ENCODE results near the gene ARCN1. TPM values are rescaled to one million over a fixed set of nuclear protein-coding genes. Genes with fewer than 3 reads are reported as not detected.
"Not testable (repeated sequence)": the region's sequence is repeated elsewhere in the genome, so short reads cannot be mapped to it uniquely, and the experiment has no call there.

ARCN1 gene
- polyA plus RNA-seq, 1 donor from 2014 or later, result 97.5 TPM

GRCh38 chr11:118571701-118572060 is 528 bp upstream of the ARCN1 start:
- H3K27me3 Mint-ChIP-seq, result not testable (repeated sequence)

GRCh38 chr11:118572981-118573550 is 857 bp downstream of the ARCN1 start:
- Mint-ChIP-seq H3K4me3 (peak overlapping the region; percentile 87 to 98 (median 93)), H3K9me3 (no peaks in the 10 kb centered on the region), H3K27ac (peak overlapping the region; percentile 81 to 96 (median 95)), H3K27me3 (peaks cover 2% of the 10 kb centered on the region), H3K36me3 (no peaks in the 10 kb centered on the region), H3K4me1 (peaks cover 34 to 46% (median 39%) of the 10 kb centered on the region in 3 donors)

More at GRCh38 chr11:118571701-118572060, 528 bp upstream of the ARCN1 start:
- not testable (repeated sequence) for H3K9me3 Mint-ChIP-seq, H3K36me3 Mint-ChIP-seq
- H3K4me3 Mint-ChIP-seq, result peak overlapping the region; percentile 87 to 98 (median 93)
- H3K4me1 Mint-ChIP-seq, result peaks cover 29 to 41% (median 33%) of the 10 kb centered on the region in 3 donors
- H3K27ac Mint-ChIP-seq, result peak overlapping the region; percentile 81 to 96 (median 95)

GRCh38 chr11:118574636-118575035 is 2.4 kb downstream of the ARCN1 start:
- H3K27ac Mint-ChIP-seq, result peak overlapping the region in 1 of 3 donors; percentile 3
- H3K36me3 Mint-ChIP-seq, result no peaks in the 10 kb centered on the region
- H3K9me3 Mint-ChIP-seq, result no peaks in the 10 kb centered on the region
- H3K4me3 Mint-ChIP-seq, result peak overlapping the region in 3 of 4 donors; percentile 74 to 81 (median 81)
- peaks cover 41 to 51% (median 46%) of the 10 kb centered on the region in 3 donors for H3K4me1 Mint-ChIP-seq
- peaks cover 2% of the 10 kb centered on the region for H3K27me3 Mint-ChIP-seq

- not testable (repeated sequence) for H3K4me3 Mint-ChIP-seq, H3K27ac Mint-ChIP-seq, H3K27me3 Mint-ChIP-seq, H3K9me3 Mint-ChIP-seq, H3K36me3 Mint-ChIP-seq
- H3K4me1 Mint-ChIP-seq, result peaks cover 35 to 36% (median 35%) of the 10 kb centered on the region in 3 donors
Measured at GRCh38 chr11:118577995-118578394, 5.8 kb downstream of the ARCN1 start.

GRCh38 chr11:118581057-118581456 is 8.8 kb downstream of the ARCN1 start:
- H3K36me3 Mint-ChIP-seq, result peaks cover 3% of the 10 kb centered on the region

GRCh38 chr11:118587952-118588351 is 15.7 kb downstream of the ARCN1 start:
- no peak overlapping the region for H3K27ac Mint-ChIP-seq
- H3K4me3 Mint-ChIP-seq, result no peak overlapping the region
- H3K27me3 Mint-ChIP-seq, result no peaks in the 10 kb centered on the region
- no peaks in the 10 kb centered on the region for H3K9me3 Mint-ChIP-seq
- H3K4me1 Mint-ChIP-seq, result peaks cover 0 to 1% (median 0%) of the 10 kb centered on the region in 3 donors
- H3K36me3 Mint-ChIP-seq, result peaks cover 5% of the 10 kb centered on the region

More at GRCh38 chr11:118581057-118581456, 8.8 kb downstream of the ARCN1 start:
- H3K27me3 Mint-ChIP-seq, result peaks cover 2% of the 10 kb centered on the region
- peaks cover 11 to 15% (median 14%) of the 10 kb centered on the region in 3 donors for H3K4me1 Mint-ChIP-seq
- H3K9me3 Mint-ChIP-seq, result no peaks in the 10 kb centered on the region
- no peak overlapping the region for H3K4me3 Mint-ChIP-seq
- no peak overlapping the region for H3K27ac Mint-ChIP-seq

- Mint-ChIP-seq H3K27me3 (no peaks in the 10 kb centered on the region), H3K4me1 (peaks cover 4 to 9% (median 6%) of the 10 kb centered on the region in 3 donors), H3K27ac (no peak overlapping the region), H3K36me3 (peaks cover 2% of the 10 kb centered on the region), H3K4me3 (no peak overlapping the region), H3K9me3 (no peaks in the 10 kb centered on the region)
Measured at GRCh38 chr11:118592616-118593367, 20.6 kb downstream of the ARCN1 start.

- H3K4me1 Mint-ChIP-seq, H3K9me3 Mint-ChIP-seq, H3K27me3 Mint-ChIP-seq, H3K36me3 Mint-ChIP-seq, H3K4me3 Mint-ChIP-seq: not testable (repeated sequence)
- H3K27ac Mint-ChIP-seq, result peak overlapping the region in 2 of 3 donors; percentile 5 to 50
Measured at GRCh38 chr11:118594984-118595383, 22.8 kb downstream of the ARCN1 start.

- Mint-ChIP-seq H3K4me3 (no peak overlapping the region), H3K4me1 (peaks cover 4 to 9% (median 6%) of the 10 kb centered on the region in 3 donors), H3K36me3 (peaks cover 4% of the 10 kb centered on the region), H3K27ac (peak overlapping the region in 2 of 3 donors; percentile 31 to 59), H3K9me3 (no peaks in the 10 kb centered on the region), H3K27me3 (no peaks in the 10 kb centered on the region)
Measured at GRCh38 chr11:118596224-118597146, 24.3 kb downstream of the ARCN1 start.

GRCh38 chr11:118597556-118597955 is 25.3 kb downstream of the ARCN1 start:
- Mint-ChIP-seq H3K4me1 (peaks cover 4 to 9% (median 6%) of the 10 kb centered on the region in 3 donors), H3K27ac (no peak overlapping the region), H3K4me3 (no peak overlapping the region), H3K27me3 (no peaks in the 10 kb centered on the region), H3K36me3 (peaks cover 4% of the 10 kb centered on the region), H3K9me3 (no peaks in the 10 kb centered on the region)

- Mint-ChIP-seq H3K4me1 (peaks cover 0 to 3% (median 0%) of the 10 kb centered on the region in 3 donors), H3K27me3 (no peaks in the 10 kb centered on the region), H3K36me3 (peaks cover 2% of the 10 kb centered on the region), H3K9me3 (no peaks in the 10 kb centered on the region), H3K27ac (peak overlapping the region in 1 of 3 donors; percentile 27), H3K4me3 (no peak overlapping the region)
Measured at GRCh38 chr11:118602331-118602730, 30.1 kb downstream of the ARCN1 start.

GRCh38 chr11:118603709-118604108 is 31.5 kb downstream of the ARCN1 start:
- not testable (repeated sequence) for H3K27ac Mint-ChIP-seq, H3K4me1 Mint-ChIP-seq, H3K36me3 Mint-ChIP-seq, H3K9me3 Mint-ChIP-seq, H3K4me3 Mint-ChIP-seq, H3K27me3 Mint-ChIP-seq

- no peaks in the 10 kb centered on the region for H3K9me3 Mint-ChIP-seq
- peaks cover 0 to 11% (median 9%) of the 10 kb centered on the region in 3 donors for H3K4me1 Mint-ChIP-seq
- peaks cover 6% of the 10 kb centered on the region for H3K27me3 Mint-ChIP-seq
- H3K36me3 Mint-ChIP-seq, result peaks cover 2% of the 10 kb centered on the region
- H3K27ac Mint-ChIP-seq, result no peak overlapping the region
- peak overlapping the region in 1 of 4 donors; percentile 22 for H3K4me3 Mint-ChIP-seq
Measured at GRCh38 chr11:118604566-118604965, 32.4 kb downstream of the ARCN1 start.

- H3K4me3 Mint-ChIP-seq, result peak overlapping the region in 1 of 4 donors; percentile 22
- H3K27ac Mint-ChIP-seq, result peak overlapping the region in 1 of 3 donors; percentile 73
- no peaks in the 10 kb centered on the region for H3K9me3 Mint-ChIP-seq
- peaks cover 0 to 15% (median 9%) of the 10 kb centered on the region in 3 donors for H3K4me1 Mint-ChIP-seq
- H3K36me3 Mint-ChIP-seq, result no peaks in the 10 kb centered on the region
- peaks cover 6% of the 10 kb centered on the region for H3K27me3 Mint-ChIP-seq
Measured at GRCh38 chr11:118605116-118605867, 33.1 kb downstream of the ARCN1 start.
